HCT116 (cell line): ENCODE measurements around the gene MYO1A.

Experiments
- CTCF ChIP-seq, 3 experiments: fragments of 200-600 bp in 1 of 3; sonication (generic) in 1 of 3; IDR thresholded peaks in 2 of 3; conservative IDR thresholded peaks in 1 of 3; 2 replicates each; pipeline ENCODE4 v1.5.1; 2012 to 2017; ENCODE audit warnings: low read depth in 2 of 3, low read length in 2 of 3, antibody characterized with exemption in 1 of 3, borderline replicate concordance in 1 of 3, control low read depth in 1 of 3, mild to moderate bottlenecking in 1 of 3, mixed read lengths in 1 of 3, mixed run types in 1 of 3, moderate library complexity in 1 of 3; ENCODE audit not compliant: insufficient read depth in 1 of 3
- YY1 ChIP-seq: IDR thresholded peaks from 2 replicates; pipeline ENCODE4 v1.6.1; 2011; ENCODE audit warnings: low read length, low read depth, moderate library complexity, mild to moderate bottlenecking; ENCODE audit not compliant: insufficient replicate concordance; ENCODE audit errors: extremely low read depth

- TF ChIP-seq CTCF (IDR thresholded peaks at IDR 0.05 in 2 of 3, conservative IDR thresholded peaks at IDR 0.05 in 1 of 3; ENCODE audit: borderline replicate concordance in 1 of 3, insufficient read depth in 1 of 3, low read depth in 2 of 3, low read length in 2 of 3) (no peak), YY1 (no peak)
These were observed 47.6 kb upstream of the MYO1A start for GRCh38 chr12:57097554-57097835.
